PC-9 (cell line): ENCODE results near the gene GH1.

ENCODE experiments used
- EZH2 ChIP-seq: fragments of 200-600 bp; sonication (generic); IDR thresholded peaks from 2 replicates; pipeline ENCODE4 v1.8.0; 2017; ENCODE audit warnings: antibody characterized with exemption, low read depth
- TF ChIP-seq, protein P1 (sequence below): fragments of 200-600 bp; sonication (generic); conservative IDR thresholded peaks from 2 replicates; pipeline ENCODE4 v1.6.1; 2017; ENCODE audit warnings: mixed run types, antibody characterized with exemption, mild to moderate bottlenecking, moderate library complexity

DNA sequence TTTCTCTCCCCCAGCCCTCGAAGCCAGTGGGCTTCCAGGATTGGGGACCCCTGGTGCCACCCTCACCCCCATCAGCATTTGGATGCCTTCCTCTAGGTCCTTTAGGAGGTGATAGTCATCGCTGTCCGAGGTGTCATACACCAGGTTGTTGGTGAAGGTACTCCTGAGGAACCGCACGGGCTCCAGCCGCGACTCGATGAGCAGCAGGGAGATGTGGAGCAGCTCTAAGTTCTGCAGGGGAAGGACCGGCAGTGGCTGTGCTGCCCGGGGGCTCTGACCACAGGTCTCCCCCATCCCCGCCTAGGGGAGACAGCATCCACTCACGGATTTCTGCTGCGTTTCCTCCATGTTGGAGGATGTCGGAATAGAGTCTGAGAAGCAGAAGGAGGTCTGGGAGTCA is 8.5 kb downstream of the GH1 start:
- TF ChIP-seq, protein P1, sequence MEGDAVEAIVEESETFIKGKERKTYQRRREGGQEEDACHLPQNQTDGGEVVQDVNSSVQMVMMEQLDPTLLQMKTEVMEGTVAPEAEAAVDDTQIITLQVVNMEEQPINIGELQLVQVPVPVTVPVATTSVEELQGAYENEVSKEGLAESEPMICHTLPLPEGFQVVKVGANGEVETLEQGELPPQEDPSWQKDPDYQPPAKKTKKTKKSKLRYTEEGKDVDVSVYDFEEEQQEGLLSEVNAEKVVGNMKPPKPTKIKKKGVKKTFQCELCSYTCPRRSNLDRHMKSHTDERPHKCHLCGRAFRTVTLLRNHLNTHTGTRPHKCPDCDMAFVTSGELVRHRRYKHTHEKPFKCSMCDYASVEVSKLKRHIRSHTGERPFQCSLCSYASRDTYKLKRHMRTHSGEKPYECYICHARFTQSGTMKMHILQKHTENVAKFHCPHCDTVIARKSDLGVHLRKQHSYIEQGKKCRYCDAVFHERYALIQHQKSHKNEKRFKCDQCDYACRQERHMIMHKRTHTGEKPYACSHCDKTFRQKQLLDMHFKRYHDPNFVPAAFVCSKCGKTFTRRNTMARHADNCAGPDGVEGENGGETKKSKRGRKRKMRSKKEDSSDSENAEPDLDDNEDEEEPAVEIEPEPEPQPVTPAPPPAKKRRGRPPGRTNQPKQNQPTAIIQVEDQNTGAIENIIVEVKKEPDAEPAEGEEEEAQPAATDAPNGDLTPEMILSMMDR = no peak
- TF ChIP-seq EZH2 = no peak
